AG04449 (cell line): ENCODE results near the gene CRNN.

ENCODE experiments used
- CTCF ChIA-PET: fragments of 350-600 bp; formaldehyde crosslinking; extraction: SDS; loops from one replicate; lab custom pipeline; 2021; ENCODE audit warnings: antibody characterized with exemption; lab: Yijun Ruan, JAX
- POLR2A ChIA-PET: fragments of 400-600, 350-600 bp; formaldehyde crosslinking; extraction: SDS; loops from one replicate; lab custom pipeline; 2020; ENCODE audit warnings: antibody characterized with exemption, inconsistent platforms; lab: Yijun Ruan, JAX
- DNase-seq: peaks from one replicate; pipeline ENCODE4 v3.0.0-alpha.2; 2010; ENCODE audit warnings: low read depth, low spot score
- H3K4me3 ChIP-seq: 2 replicates; pipeline ENCODE4 v1.5.1; 2011; ENCODE audit warnings: low read depth, mild to moderate bottlenecking, control low read depth, low read length
- TF ChIP-seq, protein P1 (sequence below): IDR thresholded peaks from one replicate; pipeline ENCODE4 v1.5.1; 2011; ENCODE audit warnings: mild to moderate bottlenecking, moderate library complexity, low read length, control low read depth, inconsistent platforms; ENCODE audit not compliant: insufficient read depth; ENCODE audit errors: missing control alignments

The CRNN gene

GRCh38 chr1:152440635-152441471 is 26.8 kb upstream of the CRNN start:
- POLR2A ChIA-PET: no interaction called here

GRCh38 chr1:152436593-152437496 is 22.8 kb upstream of the CRNN start:
- CTCF ChIA-PET: interaction anchor here (0.7 to 1.6 kb wide), 8 partner anchors 10 to 383 kb away, joined by 3 to 6 read pairs (median 4); no protein-coding TSS in a partner anchor
- POLR2A ChIA-PET: no interaction called here
- TF ChIP-seq, protein P1, sequence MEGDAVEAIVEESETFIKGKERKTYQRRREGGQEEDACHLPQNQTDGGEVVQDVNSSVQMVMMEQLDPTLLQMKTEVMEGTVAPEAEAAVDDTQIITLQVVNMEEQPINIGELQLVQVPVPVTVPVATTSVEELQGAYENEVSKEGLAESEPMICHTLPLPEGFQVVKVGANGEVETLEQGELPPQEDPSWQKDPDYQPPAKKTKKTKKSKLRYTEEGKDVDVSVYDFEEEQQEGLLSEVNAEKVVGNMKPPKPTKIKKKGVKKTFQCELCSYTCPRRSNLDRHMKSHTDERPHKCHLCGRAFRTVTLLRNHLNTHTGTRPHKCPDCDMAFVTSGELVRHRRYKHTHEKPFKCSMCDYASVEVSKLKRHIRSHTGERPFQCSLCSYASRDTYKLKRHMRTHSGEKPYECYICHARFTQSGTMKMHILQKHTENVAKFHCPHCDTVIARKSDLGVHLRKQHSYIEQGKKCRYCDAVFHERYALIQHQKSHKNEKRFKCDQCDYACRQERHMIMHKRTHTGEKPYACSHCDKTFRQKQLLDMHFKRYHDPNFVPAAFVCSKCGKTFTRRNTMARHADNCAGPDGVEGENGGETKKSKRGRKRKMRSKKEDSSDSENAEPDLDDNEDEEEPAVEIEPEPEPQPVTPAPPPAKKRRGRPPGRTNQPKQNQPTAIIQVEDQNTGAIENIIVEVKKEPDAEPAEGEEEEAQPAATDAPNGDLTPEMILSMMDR: no peak
- no peak for DNase-seq
- H3K4me3 ChIP-seq: no peak overlapping the region

More at GRCh38 chr1:152440635-152441471, 26.8 kb upstream of the CRNN start:
- DNase-seq: no peak
- TF ChIP-seq, protein P1: peak; percentile 82
- CTCF ChIA-PET: interaction anchor here (0.8 to 4.1 kb wide), 13 partner anchors 9 to 388 kb away, joined by 3 to 31 read pairs (median 9); no protein-coding TSS in a partner anchor
- no peak overlapping the region for H3K4me3 ChIP-seq

DNA sequence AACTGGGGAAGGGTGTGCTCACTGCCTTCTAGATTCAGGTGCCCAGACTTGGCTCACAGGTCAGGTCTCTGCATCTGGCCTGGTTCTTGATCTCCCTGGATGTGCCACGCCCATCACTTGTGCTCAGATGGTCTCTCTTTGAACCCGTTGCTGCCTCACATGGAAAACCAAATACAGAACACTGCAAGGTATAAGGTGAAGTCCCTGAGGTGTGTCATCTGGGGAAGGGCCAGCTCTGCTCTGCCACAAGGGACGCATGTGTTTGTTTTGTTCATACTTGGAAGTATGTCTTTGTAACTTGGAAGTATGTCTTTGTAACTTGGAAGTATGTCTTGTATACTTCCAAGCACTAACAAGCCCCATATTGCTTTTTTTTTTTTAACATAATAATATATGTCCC is 13.4 kb upstream of the CRNN start:
- H3K4me3 ChIP-seq: no peak overlapping the region
- TF ChIP-seq, protein P1: no peak
- CTCF ChIA-PET: interaction anchor here (1.3 kb wide), 1 partner anchor 9 kb away, joined by 4 read pairs; no protein-coding TSS in a partner anchor
- no peak for DNase-seq
- POLR2A ChIA-PET: no interaction called here

DNA sequence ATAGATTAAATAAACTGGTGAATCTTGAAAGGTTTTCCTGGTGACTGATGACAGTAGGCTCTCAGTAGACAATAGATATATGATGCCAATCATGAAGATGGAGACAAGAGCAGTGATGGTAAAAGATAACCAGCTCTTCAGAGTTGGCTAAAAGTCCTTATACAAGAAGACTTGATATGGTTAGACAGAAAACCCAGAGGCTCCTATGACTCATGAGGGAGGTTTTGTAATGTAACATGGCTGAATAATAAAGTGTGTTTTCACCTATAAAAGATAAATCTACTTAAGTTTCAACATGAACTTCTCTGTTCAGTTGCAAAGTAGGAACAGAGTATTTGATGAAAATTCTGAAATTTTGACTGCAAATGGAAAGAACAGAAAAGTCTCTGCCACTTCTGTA is 12.7 kb upstream of the CRNN start:
- TF ChIP-seq, protein P1: no peak
- ChIA-PET POLR2A (no interaction called here), CTCF (interaction anchor here (0.9 to 1.6 kb wide), 3 partner anchors 10 to 32 kb away, joined by 3 to 8 read pairs (median 4); no protein-coding TSS in a partner anchor)
- no peak for DNase-seq
- no peak overlapping the region for H3K4me3 ChIP-seq

GRCh38 chr1:152419917-152420316 is 5.9 kb upstream of the CRNN start:
- TF ChIP-seq, protein P1: no peak
- ChIA-PET CTCF (interaction anchor here (1.1 kb wide), 1 partner anchor 21 kb away, joined by 5 read pairs; no protein-coding TSS in a partner anchor), POLR2A (no interaction called here)
- no peak for DNase-seq
- H3K4me3 ChIP-seq: no peak overlapping the region
